ENCODE measurements around the gene ALDH3B1.

ALDH3B1 gene

DNA sequence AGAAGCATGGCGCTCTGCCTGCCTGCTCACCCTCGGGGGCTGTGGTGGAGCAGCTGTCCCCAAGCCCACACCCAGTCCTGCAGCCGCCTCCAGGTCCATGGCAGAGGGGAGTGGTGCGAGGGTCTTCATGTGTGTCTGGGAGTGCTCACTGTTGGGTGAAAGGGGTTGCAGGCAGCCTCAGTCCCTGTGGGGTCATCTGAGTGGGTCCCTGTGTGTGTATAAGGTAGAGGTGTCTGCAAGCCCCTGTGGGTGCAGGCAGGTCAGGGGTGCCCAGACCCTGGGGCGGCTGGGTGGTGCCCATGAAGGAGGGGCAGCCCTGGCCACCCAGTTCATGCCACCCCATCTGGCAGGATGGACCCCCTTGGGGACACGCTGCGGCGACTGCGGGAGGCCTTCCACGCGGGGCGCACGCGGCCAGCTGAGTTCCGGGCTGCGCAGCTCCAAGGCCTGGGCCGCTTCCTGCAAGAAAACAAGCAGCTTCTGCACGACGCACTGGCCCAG is 4.9 kb downstream of the ALDH3B1 start:
- no peak overlapping the region for H3K4me3 ChIP-seq (replicated peaks; ENCODE audit: low read depth, low read length)
- H3K36me3 ChIP-seq (ENCODE audit: control insufficient read depth, insufficient read depth, low read length) = no peaks in the 10 kb centered on the region
- TF ChIP-seq, protein P1, sequence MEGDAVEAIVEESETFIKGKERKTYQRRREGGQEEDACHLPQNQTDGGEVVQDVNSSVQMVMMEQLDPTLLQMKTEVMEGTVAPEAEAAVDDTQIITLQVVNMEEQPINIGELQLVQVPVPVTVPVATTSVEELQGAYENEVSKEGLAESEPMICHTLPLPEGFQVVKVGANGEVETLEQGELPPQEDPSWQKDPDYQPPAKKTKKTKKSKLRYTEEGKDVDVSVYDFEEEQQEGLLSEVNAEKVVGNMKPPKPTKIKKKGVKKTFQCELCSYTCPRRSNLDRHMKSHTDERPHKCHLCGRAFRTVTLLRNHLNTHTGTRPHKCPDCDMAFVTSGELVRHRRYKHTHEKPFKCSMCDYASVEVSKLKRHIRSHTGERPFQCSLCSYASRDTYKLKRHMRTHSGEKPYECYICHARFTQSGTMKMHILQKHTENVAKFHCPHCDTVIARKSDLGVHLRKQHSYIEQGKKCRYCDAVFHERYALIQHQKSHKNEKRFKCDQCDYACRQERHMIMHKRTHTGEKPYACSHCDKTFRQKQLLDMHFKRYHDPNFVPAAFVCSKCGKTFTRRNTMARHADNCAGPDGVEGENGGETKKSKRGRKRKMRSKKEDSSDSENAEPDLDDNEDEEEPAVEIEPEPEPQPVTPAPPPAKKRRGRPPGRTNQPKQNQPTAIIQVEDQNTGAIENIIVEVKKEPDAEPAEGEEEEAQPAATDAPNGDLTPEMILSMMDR (IDR thresholded peaks at IDR 0.05; ENCODE audit: insufficient read depth, low read length, poor library complexity, severe bottlenecking) = no peak
- no peaks in the 10 kb centered on the region for H3K27me3 ChIP-seq (replicated peaks; ENCODE audit: control insufficient read depth, insufficient read depth, low read length)
- DNase-seq (ENCODE audit: extremely low read depth, insufficient read length) = no peak

DNA sequence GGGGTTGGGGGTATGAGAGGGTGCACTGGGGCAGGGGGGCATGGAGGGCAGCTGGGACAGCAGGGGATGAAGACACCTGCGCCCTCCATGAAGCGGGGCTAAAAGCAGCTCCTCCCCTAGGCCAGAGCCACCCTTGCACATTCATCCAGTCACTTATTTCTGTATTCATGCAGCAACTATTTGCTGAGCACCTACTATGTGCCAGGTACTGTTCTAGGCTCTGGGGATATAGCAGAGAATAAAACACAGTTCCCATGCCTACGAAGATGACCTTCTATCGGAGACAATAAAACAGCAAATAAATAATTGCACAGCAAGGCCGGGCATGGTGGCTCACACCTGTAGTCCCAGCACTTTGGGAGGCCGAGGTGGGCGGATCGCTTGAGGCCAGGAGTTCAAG is 5.3 kb downstream of the ALDH3B1 start:
- TF ChIP-seq, protein P1 (IDR thresholded peaks at IDR 0.05; ENCODE audit: insufficient read depth, low read length, poor library complexity, severe bottlenecking) = no peak
- DNase-seq (ENCODE audit: extremely low read depth, insufficient read length) = no peak
- Histone ChIP-seq H3K36me3 (ENCODE audit: control insufficient read depth, insufficient read depth, low read length) (no peaks in the 10 kb centered on the region), H3K27me3 (replicated peaks; ENCODE audit: control insufficient read depth, insufficient read depth, low read length) (no peaks in the 10 kb centered on the region), H3K4me3 (replicated peaks; ENCODE audit: low read depth, low read length) (no peak overlapping the region)

DNA sequence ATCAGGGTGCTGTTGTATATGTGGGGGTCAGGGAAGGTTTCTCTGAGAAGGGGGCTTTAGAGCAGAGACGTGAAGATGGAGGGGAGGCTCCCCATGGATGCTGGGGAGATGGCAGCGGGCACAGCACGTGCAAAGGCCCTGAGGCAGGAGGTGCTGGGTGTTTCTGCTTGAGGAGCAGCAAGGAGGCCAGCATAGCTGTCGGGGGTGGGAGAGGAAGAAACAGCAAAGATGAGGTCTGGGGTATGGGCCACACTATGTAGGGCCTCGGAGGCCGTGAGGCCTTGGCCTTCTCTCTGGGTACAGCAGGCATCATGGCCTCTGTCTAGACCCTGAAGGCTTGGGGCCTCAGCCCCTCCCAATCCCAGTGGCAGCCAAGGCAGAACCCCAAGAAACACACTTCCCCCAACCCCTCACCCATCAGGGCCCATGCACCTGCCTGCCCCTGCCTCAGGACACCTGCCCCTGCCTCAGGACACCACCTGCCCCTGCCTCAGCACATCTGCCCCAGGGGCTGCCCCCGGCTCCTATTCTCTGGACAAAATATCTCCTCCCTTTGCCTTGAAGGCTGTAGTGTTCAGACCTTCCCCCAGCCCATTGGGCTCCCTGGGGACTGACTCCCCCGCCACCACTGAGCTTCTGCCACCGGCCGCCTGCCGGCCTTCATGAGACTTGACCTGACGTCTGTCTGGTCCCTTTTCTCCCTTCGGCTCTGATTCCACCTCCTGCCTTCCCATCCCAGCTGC is 6.2 kb downstream of the ALDH3B1 start:
- H3K4me3 ChIP-seq (replicated peaks; ENCODE audit: low read depth, low read length) = no peak overlapping the region
- TF ChIP-seq, protein P1 (IDR thresholded peaks at IDR 0.05; ENCODE audit: insufficient read depth, low read length, poor library complexity, severe bottlenecking) = no peak
- no peak for DNase-seq (ENCODE audit: extremely low read depth, insufficient read length)
- no peaks in the 10 kb centered on the region for H3K36me3 ChIP-seq (ENCODE audit: control insufficient read depth, insufficient read depth, low read length)
- H3K27me3 ChIP-seq (replicated peaks; ENCODE audit: control insufficient read depth, insufficient read depth, low read length) = no peaks in the 10 kb centered on the region

DNA sequence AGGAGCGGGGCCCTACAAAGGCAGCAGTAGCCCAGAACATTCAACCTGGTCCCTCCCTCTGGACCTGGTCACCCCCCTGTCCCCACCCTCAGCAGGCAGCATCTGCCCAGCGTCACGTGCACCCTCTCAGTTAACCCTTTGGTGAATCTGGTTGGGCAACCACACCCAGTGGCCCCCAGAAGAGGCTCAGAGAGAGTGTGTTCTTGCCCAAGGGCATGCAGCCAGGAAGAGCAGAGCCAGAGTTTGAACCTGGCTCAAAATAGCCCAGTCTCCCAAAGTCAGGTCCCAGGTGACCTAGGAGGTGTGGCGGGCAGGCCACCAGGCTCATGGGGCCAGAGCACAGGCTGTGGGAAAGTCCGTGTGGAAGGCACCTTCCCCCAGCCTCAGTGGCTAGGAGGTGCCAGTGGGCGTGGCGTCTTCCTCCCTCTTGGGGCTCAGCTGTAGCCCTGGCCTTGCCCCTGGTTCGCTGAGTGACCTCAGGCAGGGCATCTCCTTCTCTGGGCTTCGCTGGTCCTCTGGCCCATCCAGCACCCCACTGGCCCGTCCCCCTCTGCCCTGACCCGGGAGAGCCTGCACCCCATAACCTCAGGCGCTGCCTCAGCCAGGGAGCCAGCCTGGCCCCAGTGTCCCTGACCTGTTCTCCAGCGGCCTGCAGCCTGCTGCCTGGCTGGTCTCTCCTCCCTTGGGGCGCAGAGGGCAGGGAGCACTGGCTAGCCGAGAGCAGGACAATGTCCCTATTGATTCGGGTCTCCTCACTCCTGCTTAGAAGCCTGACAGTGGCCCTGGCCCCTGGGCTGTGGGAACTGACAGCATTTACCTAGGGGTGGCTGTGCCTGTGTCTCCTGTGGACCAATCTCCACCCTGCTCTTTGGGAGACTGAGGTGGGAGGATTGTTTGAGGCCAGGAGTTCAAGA is 7.0 kb downstream of the ALDH3B1 start:
- TF ChIP-seq, protein P1 (IDR thresholded peaks at IDR 0.05; ENCODE audit: insufficient read depth, low read length, poor library complexity, severe bottlenecking) = no peak
- Histone ChIP-seq H3K4me3 (replicated peaks; ENCODE audit: low read depth, low read length) (no peak overlapping the region), H3K36me3 (ENCODE audit: control insufficient read depth, insufficient read depth, low read length) (no peaks in the 10 kb centered on the region), H3K27me3 (replicated peaks; ENCODE audit: control insufficient read depth, insufficient read depth, low read length) (no peaks in the 10 kb centered on the region)
- DNase-seq (ENCODE audit: extremely low read depth, insufficient read length) = no peak

DNA sequence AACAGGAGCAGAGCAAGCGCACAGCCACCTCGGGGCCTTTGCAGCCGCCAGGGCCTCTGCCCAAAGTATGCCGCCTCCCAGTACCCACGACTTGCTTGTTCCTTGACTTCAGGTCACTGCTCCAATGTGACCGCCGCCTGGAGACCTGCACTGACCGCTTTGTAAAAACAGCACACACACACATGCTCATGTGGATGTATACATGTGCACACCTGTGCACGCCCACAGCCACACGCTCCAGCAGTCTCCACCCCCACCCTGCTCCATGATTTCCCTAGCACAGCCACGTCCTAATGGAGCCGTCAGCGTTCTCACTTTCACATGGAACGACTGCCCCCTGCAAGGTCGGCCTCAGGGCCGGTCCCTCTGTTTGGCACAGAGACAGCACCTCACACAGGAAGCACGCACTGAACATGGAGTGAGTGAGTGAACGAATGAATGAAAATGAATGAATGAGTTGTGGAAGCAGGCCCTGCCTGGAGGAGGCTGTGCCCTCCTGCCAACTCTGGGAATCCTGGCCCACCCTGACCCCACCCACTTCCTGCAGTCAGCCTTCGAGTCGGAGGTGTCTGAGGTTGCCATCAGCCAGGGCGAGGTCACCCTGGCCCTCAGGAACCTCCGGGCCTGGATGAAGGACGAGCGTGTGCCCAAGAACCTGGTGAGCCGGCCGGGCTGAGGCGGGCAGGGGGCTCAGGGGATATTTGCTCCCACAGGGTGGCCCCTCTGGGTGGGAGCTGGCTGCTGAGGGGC is 8.0 kb downstream of the ALDH3B1 start:
- Histone ChIP-seq H3K36me3 (ENCODE audit: control insufficient read depth, insufficient read depth, low read length) (no peaks in the 10 kb centered on the region), H3K4me3 (replicated peaks; ENCODE audit: low read depth, low read length) (no peak overlapping the region), H3K27me3 (replicated peaks; ENCODE audit: control insufficient read depth, insufficient read depth, low read length) (no peaks in the 10 kb centered on the region)
- TF ChIP-seq, protein P1 (IDR thresholded peaks at IDR 0.05; ENCODE audit: insufficient read depth, low read length, poor library complexity, severe bottlenecking) = no peak
- no peak for DNase-seq (ENCODE audit: extremely low read depth, insufficient read length)
